Vagina (tissue), 2 donors: ENCODE data around the gene SRGAP2B.
"Not testable (repeated sequence)": the region's sequence is repeated elsewhere in the genome, so short reads cannot be mapped to it uniquely, and the experiment has no call there.

Experiments used
- CTCF ChIP-seq, 3 experiments: fragments of 450-650 bp in 2 of 3; fragments of 200-600 bp in 1 of 3; sonication (generic) in 1 of 3; IDR thresholded peaks; one replicate each; pipeline ENCODE4 v1.5.1; 2017 to 2019; ENCODE audit warnings: antibody characterized with exemption in 3 of 3, mild to moderate bottlenecking in 2 of 3, moderate library complexity in 2 of 3
- POLR2A ChIP-seq, 2 donors: fragments of 450-650 bp; IDR thresholded peaks; one replicate each; pipeline ENCODE4 v1.6.1; 2017; ENCODE audit warnings: antibody characterized with exemption in 2 of 2, mild to moderate bottlenecking in 2 of 2, moderate library complexity in 2 of 2
- POLR2AphosphoS5 ChIP-seq, 2 donors: sonication (generic); formaldehyde crosslinking; IDR thresholded peaks; one replicate each; pipeline ENCODE4 v1.9.0; 2017; ENCODE audit warnings: antibody characterized with exemption in 2 of 2, mild to moderate bottlenecking in 2 of 2, low read depth in 1 of 2; ENCODE audit not compliant: insufficient read depth in 1 of 2

GRCh38 chr1:145048181-145048856, 46.8 kb downstream of the SRGAP2B start:
- TF ChIP-seq POLR2AphosphoS5 (IDR thresholded peaks at IDR 0.05; ENCODE audit: insufficient read depth in 1 of 2, low read depth in 1 of 2); CTCF (IDR thresholded peaks at IDR 0.05); POLR2A (IDR thresholded peaks at IDR 0.05): not testable (repeated sequence)
